Panc1 (cell line): ENCODE results near the gene CYTL1. TPM values are rescaled to one million over a fixed set of nuclear protein-coding genes. Genes with fewer than 3 reads are reported as not detected.

Source experiments
- total RNA-seq: library from RNA; stranded (reverse); gene quantifications from one replicate; pipeline ENCODE4 v1.2.1, GENCODE V29; 2021; ENCODE audit not compliant: unreplicated experiment

CYTL1 gene
- total RNA-seq, 1 experiment from 2014 or later: not detected

Other genes starting within 250 kb of the CYTL1 start
- gene MSX1, start 159.8 kb downstream of the CYTL1 start, total RNA-seq: 3.4 TPM
- 11.6 TPM for gene STK32B, start 32.0 kb upstream of the CYTL1 start, total RNA-seq